NCI-H82 (cell line): ENCODE results near the gene GMPPA.

ENCODE experiments used
- DNase-seq: peaks from one replicate; lab custom pipeline; 2025; lab: John Stamatoyannopoulos, UW

The GMPPA gene

DNA sequence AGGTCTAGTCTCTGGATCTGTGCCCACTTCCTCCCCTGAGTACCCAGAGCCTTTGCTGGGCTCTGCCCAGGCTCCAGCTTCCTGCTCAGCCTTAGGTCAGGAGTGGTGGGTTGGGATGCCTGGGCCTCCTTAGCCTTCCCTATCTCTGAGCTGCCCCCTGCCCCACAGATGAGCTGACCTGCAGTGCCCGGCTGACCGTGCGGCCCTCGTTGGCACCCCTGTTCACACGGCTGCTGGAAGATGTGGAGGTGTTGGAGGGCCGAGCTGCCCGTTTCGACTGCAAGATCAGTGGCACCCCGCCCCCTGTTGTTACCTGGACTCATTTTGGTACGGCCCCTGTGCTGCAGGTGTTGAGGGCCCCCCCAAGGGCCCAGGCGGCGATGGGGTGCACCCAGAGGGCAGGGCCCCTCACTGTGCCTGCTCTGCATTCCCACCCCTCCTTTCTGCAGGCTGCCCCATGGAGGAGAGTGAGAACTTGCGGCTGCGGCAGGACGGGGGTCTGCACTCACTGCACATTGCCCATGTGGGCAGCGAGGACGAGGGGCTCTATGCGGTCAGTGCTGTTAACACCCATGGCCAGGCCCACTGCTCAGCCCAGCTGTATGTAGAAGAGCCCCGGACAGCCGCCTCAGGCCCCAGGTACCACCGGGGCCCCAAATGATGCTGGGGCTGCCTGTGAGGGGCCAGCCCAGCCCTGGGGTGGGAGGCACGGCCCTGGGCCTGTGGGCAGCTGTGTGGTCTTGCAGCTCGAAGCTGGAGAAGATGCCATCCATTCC lies 30.1 kb upstream of the GMPPA start:
- no peak for DNase-seq

- DNase-seq: no peak
Measured at GRCh38 chr2:219469186-219469724, 29.4 kb upstream of the GMPPA start.

DNA sequence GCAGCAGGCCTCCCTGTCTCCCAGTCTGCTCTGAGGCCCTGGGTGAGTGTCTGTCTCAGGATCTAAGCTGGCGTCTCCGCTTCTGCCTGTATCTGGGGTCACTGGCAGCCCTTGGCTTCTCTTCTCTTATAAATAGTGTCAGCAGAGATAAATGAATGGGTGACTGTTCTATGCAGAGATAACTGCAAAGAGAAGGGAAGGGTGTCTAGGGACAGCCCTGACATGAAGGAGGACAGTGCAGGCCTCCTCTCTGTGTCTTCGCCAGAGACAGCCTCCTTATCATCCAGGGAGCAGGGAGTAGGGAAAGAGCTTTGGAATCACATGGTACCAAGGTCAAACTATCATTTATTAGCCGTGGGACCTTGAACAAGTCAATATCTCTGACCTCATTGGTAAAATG lies 28.3 kb upstream of the GMPPA start:
- no peak for DNase-seq

GRCh38 chr2:219471476-219472371 lies 27.0 kb upstream of the GMPPA start:
- DNase-seq: no peak

- no peak for DNase-seq
Measured at GRCh38 chr2:219472629-219473187, 26.0 kb upstream of the GMPPA start.

- no peak for DNase-seq
Measured at GRCh38 chr2:219473511-219473910, 25.2 kb upstream of the GMPPA start.

DNA sequence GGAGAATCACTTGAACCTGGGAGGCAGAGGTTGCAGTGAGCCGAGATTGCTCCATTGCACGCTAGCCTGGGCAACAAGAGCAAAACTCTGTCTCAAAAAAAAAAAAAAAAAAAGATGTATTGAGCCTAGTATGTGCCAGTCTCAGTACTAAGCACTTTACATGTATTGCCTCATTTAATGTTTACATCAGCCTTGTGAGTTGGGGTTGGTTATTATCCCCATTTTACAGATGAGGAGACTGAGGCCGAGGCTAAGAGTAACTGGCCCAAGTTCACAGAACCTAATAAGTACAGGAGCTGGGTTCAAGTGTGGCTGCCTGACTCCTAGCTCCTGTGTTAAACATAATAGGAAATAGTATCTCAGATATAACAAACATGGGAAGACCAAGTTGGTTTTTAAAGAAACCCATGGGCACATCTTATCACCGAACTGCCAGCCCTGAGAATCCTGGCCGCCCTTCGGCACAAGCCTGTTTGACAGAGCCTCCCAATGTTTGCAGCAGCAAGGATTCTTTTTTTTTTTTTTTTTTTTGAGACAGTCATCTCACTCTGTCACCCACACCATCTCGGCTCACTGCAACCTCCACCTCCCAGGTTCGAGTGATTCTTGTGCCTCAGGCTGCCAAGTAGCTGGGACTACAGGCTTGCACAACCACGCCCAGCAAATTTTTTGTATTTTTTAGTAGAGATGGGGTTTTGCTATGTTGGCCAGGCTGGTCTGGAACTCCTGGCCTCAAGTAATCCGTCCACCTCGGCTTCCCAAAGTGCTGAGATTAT lies 24.2 kb upstream of the GMPPA start:
- DNase-seq: no peak

DNA sequence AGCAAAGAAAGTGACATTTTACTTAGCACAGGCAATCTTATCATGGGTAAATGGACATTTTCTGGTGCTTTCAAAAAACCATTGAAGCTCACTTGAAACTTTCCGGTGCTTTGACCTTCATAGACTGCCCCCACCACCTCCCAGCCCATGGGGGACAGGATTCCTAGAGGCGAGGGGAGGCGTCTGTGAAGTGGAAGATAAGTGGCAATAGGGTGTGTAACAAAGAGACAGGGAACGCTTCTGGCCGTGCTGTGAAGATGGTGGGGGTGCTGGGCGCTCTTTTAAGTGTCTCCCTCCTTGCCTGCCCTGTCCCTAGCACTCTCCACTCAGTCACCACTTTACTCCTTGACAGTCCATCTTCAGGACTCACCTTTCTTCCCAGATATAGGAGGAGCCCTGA lies 23.4 kb upstream of the GMPPA start:
- no peak for DNase-seq

DNA sequence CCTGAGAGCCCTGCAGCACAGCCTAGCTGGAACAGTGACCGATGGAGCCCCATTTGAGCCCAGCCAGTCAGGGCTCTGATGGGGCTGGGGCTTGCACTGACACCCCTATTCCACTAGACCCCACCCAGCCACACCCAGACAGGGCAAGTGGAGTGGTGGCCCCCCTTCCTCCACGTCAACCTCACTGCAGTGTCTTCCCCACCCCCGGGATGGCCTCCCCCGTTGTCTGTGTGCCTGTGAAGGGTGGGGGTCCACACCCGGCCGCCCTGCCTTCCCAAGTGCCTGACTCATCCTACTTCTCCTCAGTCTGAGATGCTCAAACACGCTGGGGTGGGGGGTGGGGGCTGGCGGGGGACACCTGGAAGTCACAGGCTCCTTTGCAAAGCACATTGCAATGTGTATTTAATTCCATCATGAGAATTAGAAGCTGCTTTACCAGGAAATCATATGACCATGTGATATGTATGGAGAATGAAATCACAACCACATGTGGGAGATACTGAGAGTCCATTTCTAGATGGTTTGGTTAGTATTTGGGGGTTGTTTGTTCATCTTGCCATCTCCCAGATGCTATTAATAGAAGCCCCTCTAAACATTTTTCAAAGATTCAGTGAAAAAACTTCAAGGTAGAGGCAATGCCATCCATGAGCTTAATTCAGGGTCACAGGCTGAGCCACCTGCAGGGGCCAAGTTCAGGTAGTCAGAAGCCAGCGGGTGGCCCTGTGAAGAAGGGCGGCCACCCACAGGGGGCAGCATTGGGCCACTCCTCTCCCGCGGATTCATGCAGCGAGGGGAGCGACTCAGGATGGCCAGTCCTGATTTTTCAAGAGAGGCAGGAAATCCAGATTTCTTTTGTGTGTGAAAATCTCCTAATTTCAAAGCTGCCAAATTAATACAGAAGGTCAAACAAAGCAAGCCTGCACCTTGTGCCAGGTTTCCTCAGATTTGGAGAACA lies 22.7 kb upstream of the GMPPA start:
- DNase-seq: peak; percentile 92

DNA sequence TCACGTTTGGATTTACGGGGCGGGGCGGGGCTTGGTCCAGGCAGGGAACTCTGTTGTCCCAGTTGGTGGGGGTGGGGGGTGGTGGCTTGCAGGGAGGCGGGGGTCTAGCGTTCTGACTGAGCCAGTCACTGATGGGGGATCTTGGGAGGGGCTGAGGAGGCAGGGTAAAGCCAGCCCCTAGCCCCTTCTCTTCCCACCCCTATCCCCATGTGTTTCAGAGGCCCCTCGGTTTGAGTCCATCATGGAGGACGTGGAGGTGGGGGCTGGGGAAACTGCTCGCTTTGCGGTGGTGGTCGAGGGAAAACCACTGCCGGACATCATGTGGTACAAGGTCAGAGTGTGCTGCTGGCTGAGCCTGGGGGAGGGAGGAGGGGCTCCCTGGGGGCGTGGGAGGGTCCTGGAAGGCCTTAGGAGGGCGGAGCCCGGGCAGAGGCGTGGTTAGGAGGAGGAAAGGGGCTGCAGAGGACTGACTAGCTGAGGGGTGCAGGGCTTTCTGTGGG lies 22.0 kb upstream of the GMPPA start:
- DNase-seq: peak; percentile 82

GRCh38 chr2:219477179-219477578 lies 21.5 kb upstream of the GMPPA start:
- DNase-seq: no peak

DNA sequence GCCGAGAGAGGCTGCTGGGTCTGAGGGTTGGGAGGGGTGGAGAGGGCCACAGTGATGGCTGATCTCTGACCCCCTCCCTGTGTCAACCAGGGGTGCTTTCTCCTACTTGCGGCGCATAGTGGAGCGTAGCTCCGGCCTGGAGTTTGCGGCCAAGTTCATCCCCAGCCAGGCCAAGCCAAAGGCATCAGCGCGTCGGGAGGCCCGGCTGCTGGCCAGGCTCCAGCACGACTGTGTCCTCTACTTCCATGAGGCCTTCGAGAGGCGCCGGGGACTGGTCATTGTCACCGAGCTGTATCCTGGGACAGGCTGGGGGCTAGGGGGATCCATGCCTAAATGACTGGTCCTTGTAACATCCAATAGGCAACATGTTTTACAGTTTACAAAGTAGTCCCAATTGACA lies 20.9 kb upstream of the GMPPA start:
- DNase-seq: no peak

GRCh38 chr2:219478916-219479315 lies 19.8 kb upstream of the GMPPA start:
- DNase-seq: no peak

GRCh38 chr2:219480004-219480403 lies 18.7 kb upstream of the GMPPA start:
- DNase-seq: no peak

DNA sequence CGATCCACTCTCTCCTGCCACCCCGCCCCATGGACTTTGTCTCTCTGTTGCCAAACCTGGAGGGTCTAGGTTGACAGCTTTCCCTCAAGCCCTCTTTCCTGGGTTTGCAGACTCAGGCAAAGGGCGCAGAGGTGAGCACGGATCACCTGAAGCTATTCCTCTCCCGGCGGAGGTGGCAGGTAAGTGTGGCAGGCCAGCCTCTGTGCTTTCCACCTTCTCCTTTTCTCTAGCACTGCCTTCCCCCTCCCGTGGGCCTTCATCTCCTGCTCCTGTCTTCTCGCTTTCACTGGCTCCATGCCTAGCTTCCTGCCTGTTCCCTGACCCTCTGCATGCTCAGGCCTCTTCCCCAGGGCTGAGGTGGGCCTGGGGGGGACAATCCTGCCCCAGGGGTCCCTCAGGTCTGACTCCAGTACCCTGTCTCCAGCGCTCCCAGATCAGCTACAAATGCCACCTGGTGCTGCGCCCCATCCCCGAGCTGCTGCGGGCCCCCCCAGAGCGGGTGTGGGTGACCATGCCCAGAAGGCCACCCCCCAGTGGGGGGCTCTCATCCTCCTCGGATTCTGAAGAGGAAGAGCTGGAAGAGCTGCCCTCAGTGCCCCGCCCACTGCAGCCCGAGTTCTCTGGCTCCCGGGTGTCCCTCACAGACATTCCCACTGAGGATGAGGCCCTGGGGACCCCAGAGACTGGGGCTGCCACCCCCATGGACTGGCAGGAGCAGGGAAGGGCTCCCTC lies 15.9 kb upstream of the GMPPA start:
- no peak for DNase-seq

- DNase-seq: peak; percentile 28
Measured at GRCh38 chr2:219483451-219484342, 15.0 kb upstream of the GMPPA start.

DNA sequence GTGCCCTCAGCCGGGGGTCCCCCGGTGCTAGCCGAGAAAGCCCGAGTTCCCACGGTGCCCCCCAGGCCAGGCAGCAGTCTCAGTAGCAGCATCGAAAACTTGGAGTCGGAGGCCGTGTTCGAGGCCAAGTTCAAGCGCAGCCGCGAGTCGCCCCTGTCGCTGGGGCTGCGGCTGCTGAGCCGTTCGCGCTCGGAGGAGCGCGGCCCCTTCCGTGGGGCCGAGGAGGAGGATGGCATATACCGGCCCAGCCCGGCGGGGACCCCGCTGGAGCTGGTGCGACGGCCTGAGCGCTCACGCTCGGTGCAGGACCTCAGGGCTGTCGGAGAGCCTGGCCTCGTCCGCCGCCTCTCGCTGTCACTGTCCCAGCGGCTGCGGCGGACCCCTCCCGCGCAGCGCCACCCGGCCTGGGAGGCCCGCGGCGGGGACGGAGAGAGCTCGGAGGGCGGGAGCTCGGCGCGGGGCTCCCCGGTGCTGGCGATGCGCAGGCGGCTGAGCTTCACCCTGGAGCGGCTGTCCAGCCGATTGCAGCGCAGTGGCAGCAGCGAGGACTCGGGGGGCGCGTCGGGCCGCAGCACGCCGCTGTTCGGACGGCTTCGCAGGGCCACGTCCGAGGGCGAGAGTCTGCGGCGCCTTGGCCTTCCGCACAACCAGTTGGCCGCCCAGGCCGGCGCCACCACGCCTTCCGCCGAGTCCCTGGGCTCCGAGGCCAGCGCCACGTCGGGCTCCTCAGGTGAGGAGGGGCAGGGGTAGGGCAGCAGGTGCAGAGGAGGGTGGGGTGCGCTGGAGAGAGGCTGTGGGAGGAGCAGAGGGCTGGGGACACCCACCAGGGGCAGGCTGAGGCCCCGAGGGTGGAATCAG lies 14.1 kb upstream of the GMPPA start:
- no peak for DNase-seq

DNA sequence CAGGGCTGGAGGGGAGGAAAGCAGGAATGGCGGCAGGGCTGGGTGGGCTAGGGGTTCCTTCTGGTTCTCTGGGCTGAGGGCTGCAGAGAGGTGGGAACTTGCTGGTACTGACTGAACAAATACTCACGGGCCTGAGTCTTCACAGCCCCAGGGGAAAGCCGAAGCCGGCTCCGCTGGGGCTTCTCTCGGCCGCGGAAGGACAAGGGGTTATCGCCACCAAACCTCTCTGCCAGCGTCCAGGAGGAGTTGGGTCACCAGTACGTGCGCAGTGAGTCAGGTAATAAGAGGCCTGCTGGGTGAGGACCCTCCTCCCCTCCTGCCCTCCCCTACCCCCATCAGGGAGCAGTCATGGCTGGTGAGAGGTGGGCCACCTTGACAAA lies 13.5 kb upstream of the GMPPA start:
- no peak for DNase-seq
